Stimulated activated memory B cell treated with anti-CD40 and anti-IgM and Interleukin-4, amounts not matched to agents 10 μg/mL and 1 μg/mL and 100 μg/mL, for 72 hours (primary cell): ENCODE results near the gene PTPRN2.
"Not testable (repeated sequence)": the region's sequence is repeated elsewhere in the genome, so short reads cannot be mapped to it uniquely, and the experiment has no call there.

ENCODE experiments used
- ATAC-seq: fragments of 150-1000 bp; cut with Tn5 transposase; 2 replicates; pipeline ENCODE4 v1.10.0; 2021
- H3K27ac Mint-ChIP-seq: one replicate; pipeline ENCODE4 v1.8.0; 2022; ENCODE audit warnings: mild to moderate bottlenecking, mixed read lengths
- H3K27me3 Mint-ChIP-seq: one replicate; pipeline ENCODE4 v1.8.0; 2022; ENCODE audit warnings: mixed read lengths
- H3K36me3 Mint-ChIP-seq: one replicate; pipeline ENCODE4 v1.8.0; 2022; ENCODE audit warnings: mixed read lengths
- H3K4me1 Mint-ChIP-seq: one replicate; pipeline ENCODE4 v1.8.0; 2022; ENCODE audit warnings: mixed read lengths
- H3K4me3 Mint-ChIP-seq: one replicate; pipeline ENCODE4 v1.8.0; 2022; ENCODE audit warnings: mild to moderate bottlenecking, moderate library complexity, mixed read lengths
- H3K9me3 Mint-ChIP-seq: one replicate; pipeline ENCODE4 v1.8.0; 2022; ENCODE audit warnings: mixed read lengths

Gene PTPRN2

GRCh38 chr7:157714166-157715070 is 873.2 kb downstream of the PTPRN2 start:
- no peak for ATAC-seq
- H3K4me3 Mint-ChIP-seq: no peak overlapping the region
- H3K27me3 Mint-ChIP-seq: no peaks in the 10 kb centered on the region
- no peaks in the 10 kb centered on the region for H3K4me1 Mint-ChIP-seq
- no peaks in the 10 kb centered on the region for H3K36me3 Mint-ChIP-seq
- H3K9me3 Mint-ChIP-seq: peaks cover 2% of the 10 kb centered on the region
- no peak overlapping the region for H3K27ac Mint-ChIP-seq

GRCh38 chr7:157713591-157713990 is 874.0 kb downstream of the PTPRN2 start:
- no peak overlapping the region for H3K4me3 Mint-ChIP-seq
- H3K27ac Mint-ChIP-seq: no peak overlapping the region
- H3K4me1 Mint-ChIP-seq: no peaks in the 10 kb centered on the region
- ATAC-seq: no peak
- H3K36me3 Mint-ChIP-seq: no peaks in the 10 kb centered on the region
- H3K9me3 Mint-ChIP-seq: peaks cover 2% of the 10 kb centered on the region
- H3K27me3 Mint-ChIP-seq: peaks cover 5% of the 10 kb centered on the region

GRCh38 chr7:157712666-157713235 is 874.9 kb downstream of the PTPRN2 start:
- Mint-ChIP-seq H3K27ac (no peak overlapping the region), H3K27me3 (peaks cover 13% of the 10 kb centered on the region), H3K4me1 (no peaks in the 10 kb centered on the region), H3K4me3 (no peak overlapping the region), H3K36me3 (no peaks in the 10 kb centered on the region), H3K9me3 (peaks cover 2% of the 10 kb centered on the region)
- no peak for ATAC-seq

- no peak overlapping the region for H3K4me3 Mint-ChIP-seq
These were observed 876.2 kb downstream of the PTPRN2 start for GRCh38 chr7:157711353-157711888.

GRCh38 chr7:157710396-157710795 is 877.2 kb downstream of the PTPRN2 start:
- H3K27me3 Mint-ChIP-seq: peaks cover 13% of the 10 kb centered on the region
- no peaks in the 10 kb centered on the region for H3K36me3 Mint-ChIP-seq
- H3K9me3 Mint-ChIP-seq: peaks cover 5% of the 10 kb centered on the region
- H3K4me1 Mint-ChIP-seq: no peaks in the 10 kb centered on the region
- no peak overlapping the region for H3K27ac Mint-ChIP-seq
- H3K4me3 Mint-ChIP-seq: no peak overlapping the region
- ATAC-seq: no peak

More at GRCh38 chr7:157711353-157711888, 876.2 kb downstream of the PTPRN2 start:
- no peaks in the 10 kb centered on the region for H3K4me1 Mint-ChIP-seq
- peaks cover 13% of the 10 kb centered on the region for H3K27me3 Mint-ChIP-seq
- no peak for ATAC-seq
- peaks cover 5% of the 10 kb centered on the region for H3K9me3 Mint-ChIP-seq
- no peak overlapping the region for H3K27ac Mint-ChIP-seq
- H3K36me3 Mint-ChIP-seq: no peaks in the 10 kb centered on the region

GRCh38 chr7:157709531-157710251 is 877.9 kb downstream of the PTPRN2 start:
- Mint-ChIP-seq H3K4me3 (no peak overlapping the region), H3K27ac (no peak overlapping the region), H3K9me3 (peaks cover 5% of the 10 kb centered on the region), H3K4me1 (no peaks in the 10 kb centered on the region), H3K27me3 (peaks cover 13% of the 10 kb centered on the region), H3K36me3 (no peaks in the 10 kb centered on the region)
- ATAC-seq: no peak

GRCh38 chr7:157708919-157709295 is 878.7 kb downstream of the PTPRN2 start:
- no peaks in the 10 kb centered on the region for H3K36me3 Mint-ChIP-seq
- no peaks in the 10 kb centered on the region for H3K4me1 Mint-ChIP-seq
- no peak overlapping the region for H3K27ac Mint-ChIP-seq

GRCh38 chr7:157707983-157708918 is 879.4 kb downstream of the PTPRN2 start:
- no peak overlapping the region for H3K4me3 Mint-ChIP-seq
- no peaks in the 10 kb centered on the region for H3K4me1 Mint-ChIP-seq
- peaks cover 21% of the 10 kb centered on the region for H3K27me3 Mint-ChIP-seq
- no peak overlapping the region for H3K27ac Mint-ChIP-seq
- peaks cover 3% of the 10 kb centered on the region for H3K9me3 Mint-ChIP-seq
- ATAC-seq: no peak
- H3K36me3 Mint-ChIP-seq: no peaks in the 10 kb centered on the region

More at GRCh38 chr7:157708919-157709295, 878.7 kb downstream of the PTPRN2 start:
- no peak overlapping the region for H3K4me3 Mint-ChIP-seq
- no peak for ATAC-seq
- peaks cover 16% of the 10 kb centered on the region for H3K27me3 Mint-ChIP-seq
- H3K9me3 Mint-ChIP-seq: peaks cover 5% of the 10 kb centered on the region

- no peak overlapping the region for H3K4me3 Mint-ChIP-seq
- no peaks in the 10 kb centered on the region for H3K4me1 Mint-ChIP-seq
- H3K9me3 Mint-ChIP-seq: peaks cover 3% of the 10 kb centered on the region
- ATAC-seq: no peak
- H3K27ac Mint-ChIP-seq: no peak overlapping the region
- peaks cover 32% of the 10 kb centered on the region for H3K27me3 Mint-ChIP-seq
- H3K36me3 Mint-ChIP-seq: no peaks in the 10 kb centered on the region
These were observed 883.3 kb downstream of the PTPRN2 start for GRCh38 chr7:157704365-157704764.

- H3K36me3 Mint-ChIP-seq: no peaks in the 10 kb centered on the region
- H3K4me1 Mint-ChIP-seq: no peaks in the 10 kb centered on the region
- H3K27me3 Mint-ChIP-seq: peaks cover 27% of the 10 kb centered on the region
- no peak for ATAC-seq
- peaks cover 3% of the 10 kb centered on the region for H3K9me3 Mint-ChIP-seq
- no peak overlapping the region for H3K4me3 Mint-ChIP-seq
- no peak overlapping the region for H3K27ac Mint-ChIP-seq
These were observed 884.0 kb downstream of the PTPRN2 start for GRCh38 chr7:157703534-157704195.

GRCh38 chr7:157703131-157703530 is 884.5 kb downstream of the PTPRN2 start:
- H3K9me3 Mint-ChIP-seq: peaks cover 3% of the 10 kb centered on the region
- no peak overlapping the region for H3K4me3 Mint-ChIP-seq
- no peak for ATAC-seq
- H3K27me3 Mint-ChIP-seq: peaks cover 22% of the 10 kb centered on the region
- H3K36me3 Mint-ChIP-seq: no peaks in the 10 kb centered on the region
- no peak overlapping the region for H3K27ac Mint-ChIP-seq
- H3K4me1 Mint-ChIP-seq: no peaks in the 10 kb centered on the region

GRCh38 chr7:157702311-157703023 is 885.2 kb downstream of the PTPRN2 start:
- no peaks in the 10 kb centered on the region for H3K36me3 Mint-ChIP-seq
- peaks cover 19% of the 10 kb centered on the region for H3K27me3 Mint-ChIP-seq
- H3K4me1 Mint-ChIP-seq: no peaks in the 10 kb centered on the region
- H3K9me3 Mint-ChIP-seq: peaks cover 3% of the 10 kb centered on the region
- no peak overlapping the region for H3K27ac Mint-ChIP-seq
- no peak overlapping the region for H3K4me3 Mint-ChIP-seq
- no peak for ATAC-seq

GRCh38 chr7:157701395-157702180 is 886.0 kb downstream of the PTPRN2 start:
- not testable (repeated sequence) for ATAC-seq, H3K9me3 Mint-ChIP-seq, H3K4me3 Mint-ChIP-seq, H3K36me3 Mint-ChIP-seq, H3K27ac Mint-ChIP-seq, H3K4me1 Mint-ChIP-seq
- H3K27me3 Mint-ChIP-seq: peaks cover 19% of the 10 kb centered on the region
